Calu3 (cell line): ENCODE data around the gene CABLES2. TPM values are rescaled to one million over a fixed set of nuclear protein-coding genes. Genes with fewer than 3 reads are reported as not detected.

Source experiments
- BruUV-seq: library from RNA; stranded (reverse); fragments of 400-500 nt; replicated peaks from 2 replicates; lab custom pipeline; 2021; lab: Mats Ljungman, UMichigan
- CTCF ChIA-PET: fragments of 300-600 bp; sonication (Branson Sonifier 250); formaldehyde crosslinking; loops from one replicate; lab custom pipeline; 2022; ENCODE audit warnings: antibody characterized with exemption; lab: Charles Lee
- DNase-seq: peaks from one replicate; pipeline ENCODE4 v3.0.0; 2022
- H3K27ac Mint-ChIP-seq: one replicate; pipeline ENCODE4 v1.8.0; 2022; ENCODE audit warnings: mixed read lengths; ENCODE audit not compliant: unreplicated experiment
- H3K27me3 Mint-ChIP-seq: one replicate; pipeline ENCODE4 v1.8.0; 2022; ENCODE audit warnings: mixed read lengths; ENCODE audit not compliant: unreplicated experiment
- H3K36me3 Mint-ChIP-seq: one replicate; pipeline ENCODE4 v1.8.0; 2022; ENCODE audit warnings: mild to moderate bottlenecking, moderate library complexity, mixed read lengths; ENCODE audit not compliant: insufficient read depth, unreplicated experiment
- H3K4me1 Mint-ChIP-seq: one replicate; pipeline ENCODE4 v1.8.0; 2022; ENCODE audit warnings: mild to moderate bottlenecking, low read depth, mixed read lengths; ENCODE audit not compliant: unreplicated experiment
- H3K4me3 Mint-ChIP-seq: one replicate; pipeline ENCODE4 v1.8.0; 2022; ENCODE audit warnings: mild to moderate bottlenecking, low read depth, moderate library complexity, mixed read lengths; ENCODE audit not compliant: unreplicated experiment
- H3K9me3 Mint-ChIP-seq: one replicate; pipeline ENCODE4 v1.8.0; 2022; ENCODE audit warnings: low read depth, mixed read lengths; ENCODE audit not compliant: unreplicated experiment
- CTCF ChIP-seq: fragments of 200-600 bp; IDR thresholded peaks from one replicate; pipeline ENCODE4 v1.8.0; 2022; ENCODE audit warnings: antibody characterized with exemption; ENCODE audit not compliant: unreplicated experiment
- intact Hi-C: fragments of 100-400 bp; cut with micrococcal nuclease; formaldehyde crosslinking; loops from one replicate; pipeline ENCODE4 v1.10.0; 2022; ENCODE audit not compliant: unreplicated experiment
- total RNA-seq: library from RNA; stranded (reverse); gene quantifications from 2 replicates; pipeline ENCODE4 v1.2.3, GENCODE V29; 2022

Gene CABLES2
- total RNA-seq, 1 experiment from 2014 or later, result 13.6 TPM

GRCh38 chr20:62381202-62381797, 25.8 kb downstream of the CABLES2 start:
- H3K9me3 Mint-ChIP-seq, result peaks cover 5% of the 10 kb centered on the region
- no peak for DNase-seq
- CTCF ChIA-PET, result interaction anchor here (0.5 to 1.9 kb wide), 3 partner anchors 16 to 274 kb away, joined by 4 to 21 read pairs (median 5); no protein-coding TSS in a partner anchor

GRCh38 chr20:62378215-62378614, 28.9 kb downstream of the CABLES2 start:
- BruUV-seq, result no TSS peak
- CTCF ChIA-PET, result interaction anchor here (1.8 kb wide), 1 partner anchor 13 kb away, joined by 7 read pairs; no protein-coding TSS in a partner anchor
- peaks cover 38% of the 10 kb centered on the region for H3K36me3 Mint-ChIP-seq
- no peak for DNase-seq
- no peak for TF ChIP-seq CTCF
- no peaks in the 10 kb centered on the region for H3K27me3 Mint-ChIP-seq
- H3K4me1 Mint-ChIP-seq, result peaks cover 26% of the 10 kb centered on the region
- intact Hi-C loops, result no loop called here
- no peak overlapping the region for H3K27ac Mint-ChIP-seq
- H3K9me3 Mint-ChIP-seq, result peaks cover 5% of the 10 kb centered on the region
- no peak overlapping the region for H3K4me3 Mint-ChIP-seq

More at GRCh38 chr20:62381202-62381797, 25.8 kb downstream of the CABLES2 start:
- Mint-ChIP-seq H3K4me1 (peaks cover 42% of the 10 kb centered on the region), H3K36me3 (peaks cover 66% of the 10 kb centered on the region), H3K4me3 (no peak overlapping the region), H3K27me3 (no peaks in the 10 kb centered on the region), H3K27ac (peak overlapping the region; percentile 41)
- no TSS peak for BruUV-seq
- intact Hi-C loops, result no loop called here
- TF ChIP-seq CTCF, result no peak

GRCh38 chr20:62377615-62378178, 29.4 kb downstream of the CABLES2 start:
- H3K4me1 Mint-ChIP-seq, result peaks cover 27% of the 10 kb centered on the region
- no peak overlapping the region for H3K4me3 Mint-ChIP-seq
- TF ChIP-seq CTCF, result no peak
- intact Hi-C loops, result no loop called here
- no peaks in the 10 kb centered on the region for H3K27me3 Mint-ChIP-seq
- no TSS peak for BruUV-seq
- no peak overlapping the region for H3K27ac Mint-ChIP-seq
- peaks cover 38% of the 10 kb centered on the region for H3K36me3 Mint-ChIP-seq
- CTCF ChIA-PET, result no interaction called here
- no peak for DNase-seq
- peaks cover 5% of the 10 kb centered on the region for H3K9me3 Mint-ChIP-seq

GRCh38 chr20:62377064-62377461, 30.0 kb downstream of the CABLES2 start:
- Mint-ChIP-seq H3K4me3 (no peak overlapping the region), H3K4me1 (peaks cover 22% of the 10 kb centered on the region), H3K9me3 (peaks cover 4% of the 10 kb centered on the region), H3K36me3 (peaks cover 34% of the 10 kb centered on the region), H3K27ac (no peak overlapping the region), H3K27me3 (no peaks in the 10 kb centered on the region)
- CTCF ChIA-PET, result interaction anchor here (1.2 kb wide), 1 partner anchor 10 kb away, joined by 11 read pairs; the partner anchor contains the start of gene RPS21
- intact Hi-C loops, result no loop called here
- no peak for TF ChIP-seq CTCF
- no peak for DNase-seq
- BruUV-seq, result no TSS peak
